Left lung (tissue), 10 donors: ENCODE data around the gene ATP8A2. TPM values are rescaled to one million over a fixed set of nuclear protein-coding genes. Genes with fewer than 3 reads are reported as not detected.

Experiments
- ATAC-seq: fragments of 200-7000 bp; cut with Tn5 transposase; one replicate; pipeline ENCODE4 v1.9.1; 2020; ENCODE audit warnings: moderate library complexity
- DNase-seq, 4 donors: peaks; one replicate each; pipeline ENCODE4 v3.0.0-alpha.2; 2013 to 2020
- H3K27ac ChIP-seq, 2 donors: fragments of 200-600 bp; sonication (generic) in 1 of 2; one replicate each; pipeline versions ENCODE4 v1.5.0 to v1.8.0; 2020 to 2021
- H3K27me3 ChIP-seq, 2 donors: fragments of 200-600 bp; sonication (generic) in 1 of 2; one replicate each; pipeline versions ENCODE4 v1.5.0 to v1.8.0; 2020 to 2021
- H3K36me3 ChIP-seq, 2 donors: fragments of 200-600 bp; sonication (generic) in 1 of 2; one replicate each; pipeline versions ENCODE4 v1.5.0 to v1.8.0; 2020 to 2021
- H3K4me1 ChIP-seq, 2 donors: fragments of 200-600 bp; one replicate each; pipeline ENCODE4 v1.8.0; 2021
- H3K4me3 ChIP-seq, 2 donors: fragments of 200-600 bp; sonication (generic) in 1 of 2; one replicate each; pipeline versions ENCODE4 v1.5.0 to v1.8.0; 2020 to 2021; ENCODE audit warnings: mild to moderate bottlenecking in 1 of 2
- H3K9me3 ChIP-seq, 2 donors: fragments of 200-600 bp; sonication (generic) in 1 of 2; one replicate each; pipeline versions ENCODE4 v1.5.0 to v1.8.0; 2020 to 2021
- intact Hi-C, 2 donors: fragments of 100-400 bp; cut with DNase I; formaldehyde crosslinking; loops; one replicate each; pipeline versions ENCODE4 v1.11.2 to v1.14.2; 2022
- polyA plus RNA-seq, 6 donors: library from polyadenylated mRNA; unstranded; fragments of 120-200 nt; gene quantifications; one replicate each; pipeline ENCODE4 v1.2.1, GENCODE V29; 2013; ENCODE audit not compliant: insufficient read length in 6 of 6
- total RNA-seq, 2 donors: library from RNA; stranded (reverse); fragmentation: NEBNext Ultra II Directional; extraction: Animal tissue kit (Norgen Biotek cat#: 25700); gene quantifications; one replicate each; pipeline ENCODE4 v1.2.1, GENCODE V29; 2021
- TF ChIP-seq, protein P1 (sequence below), 2 donors: fragments of 200-600 bp; sonication (generic) in 1 of 2; IDR thresholded peaks; one replicate each; pipeline versions ENCODE4 v1.5.0 to v1.8.0; 2021; ENCODE audit warnings: antibody characterized with exemption in 2 of 2
- donor health status: DM: no; HTN: yes; CAD: no.
- donor health status: DM: no; HTN: no; CAD: no.

ATP8A2 gene
- total and polyA plus RNA-seq, 8 donors: 1.1 to 13.4 (median 9.6) TPM

DNA sequence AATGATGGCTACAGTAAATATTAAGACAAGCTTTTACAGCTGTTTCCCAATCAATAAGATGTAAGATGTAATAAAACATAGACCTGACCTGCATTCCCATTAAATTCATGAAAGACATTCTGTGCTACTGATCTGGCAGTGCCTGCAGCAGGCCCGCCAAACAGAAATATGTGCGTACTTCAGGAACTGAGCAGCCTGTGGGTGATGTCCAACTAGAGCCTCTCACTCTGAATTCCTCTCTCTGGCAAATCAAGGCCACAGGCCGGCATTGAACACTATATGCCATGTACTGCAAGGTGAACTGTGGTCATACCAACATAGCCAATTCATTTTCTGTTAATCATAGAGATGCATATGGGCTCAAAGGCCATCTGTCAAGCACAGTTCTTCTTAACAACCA is 662.2 kb downstream of the ATP8A2 start:
- H3K4me1 ChIP-seq: no peaks in the 10 kb centered on the region
- H3K4me3 ChIP-seq: no peak overlapping the region
- TF ChIP-seq, protein P1, sequence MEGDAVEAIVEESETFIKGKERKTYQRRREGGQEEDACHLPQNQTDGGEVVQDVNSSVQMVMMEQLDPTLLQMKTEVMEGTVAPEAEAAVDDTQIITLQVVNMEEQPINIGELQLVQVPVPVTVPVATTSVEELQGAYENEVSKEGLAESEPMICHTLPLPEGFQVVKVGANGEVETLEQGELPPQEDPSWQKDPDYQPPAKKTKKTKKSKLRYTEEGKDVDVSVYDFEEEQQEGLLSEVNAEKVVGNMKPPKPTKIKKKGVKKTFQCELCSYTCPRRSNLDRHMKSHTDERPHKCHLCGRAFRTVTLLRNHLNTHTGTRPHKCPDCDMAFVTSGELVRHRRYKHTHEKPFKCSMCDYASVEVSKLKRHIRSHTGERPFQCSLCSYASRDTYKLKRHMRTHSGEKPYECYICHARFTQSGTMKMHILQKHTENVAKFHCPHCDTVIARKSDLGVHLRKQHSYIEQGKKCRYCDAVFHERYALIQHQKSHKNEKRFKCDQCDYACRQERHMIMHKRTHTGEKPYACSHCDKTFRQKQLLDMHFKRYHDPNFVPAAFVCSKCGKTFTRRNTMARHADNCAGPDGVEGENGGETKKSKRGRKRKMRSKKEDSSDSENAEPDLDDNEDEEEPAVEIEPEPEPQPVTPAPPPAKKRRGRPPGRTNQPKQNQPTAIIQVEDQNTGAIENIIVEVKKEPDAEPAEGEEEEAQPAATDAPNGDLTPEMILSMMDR (IDR thresholded peaks at IDR 0.05): no peak
- ATAC-seq (no peak), DNase-seq (no peak)
- no peak overlapping the region for H3K27ac ChIP-seq
- H3K9me3 ChIP-seq: peaks cover 0 to 8% of the 10 kb centered on the region in 2 donors
- intact Hi-C loops: no loop called here
- no peaks in the 10 kb centered on the region for H3K27me3 ChIP-seq
- H3K36me3 ChIP-seq: no peaks in the 10 kb centered on the region

DNA sequence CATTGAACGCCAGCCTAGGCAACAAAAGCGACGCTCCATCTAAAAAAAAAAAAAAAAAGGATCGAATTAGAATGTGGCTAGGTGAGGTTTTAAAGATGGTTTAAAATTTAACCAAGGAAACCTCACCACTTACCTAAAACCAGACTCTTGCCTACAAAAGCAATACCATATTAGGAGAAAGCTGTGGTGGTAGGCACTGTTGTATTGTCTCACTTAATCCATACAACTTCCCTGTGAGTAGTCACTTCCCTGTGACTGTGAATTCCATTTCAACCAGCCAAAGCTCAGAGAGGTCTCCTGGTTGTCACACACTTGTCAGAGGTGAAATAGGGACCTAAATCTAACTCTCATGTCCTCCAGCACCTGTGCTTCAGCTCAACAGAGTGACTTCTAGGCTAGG is 664.6 kb downstream of the ATP8A2 start:
- DNase-seq: no peak
- TF ChIP-seq, protein P1 (IDR thresholded peaks at IDR 0.05): no peak
- Histone ChIP-seq H3K4me3 (no peak overlapping the region), H3K9me3 (peaks cover 0 to 6% of the 10 kb centered on the region in 2 donors), H3K27me3 (no peaks in the 10 kb centered on the region), H3K4me1 (no peaks in the 10 kb centered on the region), H3K27ac (no peak overlapping the region), H3K36me3 (no peaks in the 10 kb centered on the region)
- peak; percentile 60 for ATAC-seq
- intact Hi-C loops: no loop called here

DNA sequence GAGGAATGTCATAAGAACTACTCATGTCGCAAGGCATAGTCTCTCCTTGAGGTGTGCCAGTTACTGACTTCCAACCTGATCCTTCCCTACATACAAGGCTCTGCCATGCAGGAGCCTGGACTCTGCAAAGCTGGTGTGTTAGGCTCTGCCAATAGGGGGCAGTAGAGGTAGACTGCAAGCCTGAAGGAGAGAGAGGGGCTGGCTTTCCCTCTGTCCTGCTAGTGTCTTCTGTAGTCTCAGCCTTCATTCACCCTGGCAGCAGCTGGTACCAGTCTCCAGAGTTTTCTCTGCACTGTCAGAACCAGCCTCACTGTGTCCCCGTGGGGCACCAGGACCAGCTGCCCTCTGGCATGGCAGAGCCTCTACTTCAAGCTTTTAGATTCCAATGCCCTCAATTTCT is 665.5 kb downstream of the ATP8A2 start:
- Histone ChIP-seq H3K27me3 (no peaks in the 10 kb centered on the region), H3K27ac (no peak overlapping the region), H3K36me3 (no peaks in the 10 kb centered on the region), H3K4me3 (no peak overlapping the region), H3K4me1 (no peaks in the 10 kb centered on the region), H3K9me3 (no peaks in the 10 kb centered on the region)
- intact Hi-C loops: no loop called here
- DNase-seq: no peak
- ATAC-seq: peak; percentile 82
- TF ChIP-seq, protein P1 (IDR thresholded peaks at IDR 0.05): peak; percentile 23 to 25

DNA sequence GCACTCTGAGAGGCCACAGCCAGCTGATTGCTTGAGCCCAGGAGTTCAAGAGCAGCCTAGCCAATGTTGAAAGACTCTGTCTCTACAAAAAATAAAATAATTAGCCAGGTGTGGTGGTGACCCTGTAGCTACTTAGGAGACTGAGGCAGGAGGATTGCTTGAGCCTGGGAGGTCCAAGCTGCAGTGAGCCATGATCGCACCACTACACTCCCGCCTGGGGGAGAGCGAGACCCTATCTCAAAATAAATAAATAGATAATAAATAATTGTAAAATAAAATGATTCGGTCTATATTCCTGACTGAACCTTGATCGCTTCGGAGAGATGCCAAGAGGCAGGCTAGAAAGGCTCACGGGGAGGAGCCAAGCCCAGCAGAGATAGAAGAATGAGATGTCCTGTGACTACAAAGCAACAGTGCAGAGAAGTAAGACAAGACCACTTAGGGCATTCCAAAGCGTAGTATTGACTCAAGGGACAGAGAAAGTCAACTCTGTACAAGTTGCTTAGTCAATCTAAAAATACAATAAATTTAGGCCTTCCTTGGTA is 667.2 kb downstream of the ATP8A2 start:
- DNase-seq: no peak
- Histone ChIP-seq H3K9me3 (no peaks in the 10 kb centered on the region), H3K27me3 (no peaks in the 10 kb centered on the region), H3K36me3 (no peaks in the 10 kb centered on the region), H3K27ac (no peak overlapping the region), H3K4me1 (no peaks in the 10 kb centered on the region), H3K4me3 (no peak overlapping the region)
- intact Hi-C loops: no loop called here
- TF ChIP-seq, protein P1 (IDR thresholded peaks at IDR 0.05): no peak
- no peak for ATAC-seq

DNA sequence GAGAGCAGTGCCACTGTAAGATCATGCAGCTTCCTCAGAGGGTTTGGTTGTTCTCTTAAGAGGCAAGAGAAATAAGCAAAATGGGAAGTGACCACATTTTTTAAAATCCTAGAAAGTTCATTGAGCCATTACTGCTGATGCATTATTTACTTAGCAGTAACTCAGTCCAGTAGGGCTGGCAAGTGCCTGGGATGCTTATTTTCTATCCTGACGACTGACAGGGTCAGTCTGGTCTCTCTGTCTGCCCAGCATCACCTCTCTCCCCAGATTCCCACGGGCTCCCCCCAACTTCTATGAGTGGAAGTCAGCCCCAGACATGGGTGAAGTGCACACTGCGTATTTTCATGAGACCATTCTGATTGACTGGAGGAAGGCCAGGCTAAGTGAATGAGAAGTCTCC is 669.7 kb downstream of the ATP8A2 start:
- Histone ChIP-seq H3K4me1 (no peaks in the 10 kb centered on the region), H3K4me3 (no peak overlapping the region), H3K9me3 (no peaks in the 10 kb centered on the region), H3K27me3 (peaks cover 0 to 1% of the 10 kb centered on the region in 2 donors), H3K27ac (no peak overlapping the region), H3K36me3 (no peaks in the 10 kb centered on the region)
- intact Hi-C loops: no loop called here
- no peak for ATAC-seq
- TF ChIP-seq, protein P1 (IDR thresholded peaks at IDR 0.05): no peak
- DNase-seq: peak in 1 of 4 donors; percentile 34
